Activated naive CD8-positive, alpha-beta T cell treated with anti-CD3 and anti-CD28 coated beads for 36 hours (primary cell): ENCODE measurements around the gene LPCAT3. TPM values are rescaled to one million over a fixed set of nuclear protein-coding genes. Genes with fewer than 3 reads are reported as not detected.
"Not testable (repeated sequence)": the region's sequence is repeated elsewhere in the genome, so short reads cannot be mapped to it uniquely, and the experiment has no call there.

Source experiments
- DNase-seq: peaks from one replicate; pipeline ENCODE4 v3.0.0; 2021
- H3K27ac Mint-ChIP-seq: one replicate; pipeline ENCODE4 v1.8.0; 2022; ENCODE audit warnings: mild to moderate bottlenecking, moderate library complexity, mixed read lengths
- H3K27me3 Mint-ChIP-seq: one replicate; pipeline ENCODE4 v1.8.0; 2022; ENCODE audit warnings: mild to moderate bottlenecking, mixed read lengths
- H3K36me3 Mint-ChIP-seq: one replicate; pipeline ENCODE4 v1.8.0; 2021; ENCODE audit warnings: mild to moderate bottlenecking, mixed read lengths
- H3K4me1 Mint-ChIP-seq: one replicate; pipeline ENCODE4 v1.8.0; 2021; ENCODE audit warnings: mixed read lengths
- H3K4me3 Mint-ChIP-seq: one replicate; pipeline ENCODE4 v1.8.0; 2022; ENCODE audit warnings: mild to moderate bottlenecking, moderate library complexity, mixed read lengths
- H3K9me3 Mint-ChIP-seq: one replicate; pipeline ENCODE4 v1.8.0; 2022; ENCODE audit warnings: mixed read lengths
- total RNA-seq, 2 experiments: library from RNA; stranded (reverse); gene quantifications; one replicate each; pipeline ENCODE4 v1.2.3, GENCODE V29; 2021

The LPCAT3 gene
- total RNA-seq, 2 experiments from 2014 or later: 23.3 to 23.8 TPM

GRCh38 chr12:7047306-7047705 is 29.0 kb upstream of the LPCAT3 start:
- Mint-ChIP-seq H3K9me3 (no peaks in the 10 kb centered on the region), H3K4me3 (no peak overlapping the region), H3K27me3 (no peaks in the 10 kb centered on the region), H3K36me3 (no peaks in the 10 kb centered on the region), H3K4me1 (peaks cover 10% of the 10 kb centered on the region), H3K27ac (peak overlapping the region; percentile 64)
- DNase-seq: no peak

GRCh38 chr12:7046383-7047105 is 28.3 kb upstream of the LPCAT3 start:
- H3K36me3 Mint-ChIP-seq: no peaks in the 10 kb centered on the region
- H3K9me3 Mint-ChIP-seq: no peaks in the 10 kb centered on the region
- H3K4me3 Mint-ChIP-seq: no peak overlapping the region
- H3K4me1 Mint-ChIP-seq: peaks cover 10% of the 10 kb centered on the region
- no peaks in the 10 kb centered on the region for H3K27me3 Mint-ChIP-seq
- no peak for DNase-seq
- no peak overlapping the region for H3K27ac Mint-ChIP-seq

DNA sequence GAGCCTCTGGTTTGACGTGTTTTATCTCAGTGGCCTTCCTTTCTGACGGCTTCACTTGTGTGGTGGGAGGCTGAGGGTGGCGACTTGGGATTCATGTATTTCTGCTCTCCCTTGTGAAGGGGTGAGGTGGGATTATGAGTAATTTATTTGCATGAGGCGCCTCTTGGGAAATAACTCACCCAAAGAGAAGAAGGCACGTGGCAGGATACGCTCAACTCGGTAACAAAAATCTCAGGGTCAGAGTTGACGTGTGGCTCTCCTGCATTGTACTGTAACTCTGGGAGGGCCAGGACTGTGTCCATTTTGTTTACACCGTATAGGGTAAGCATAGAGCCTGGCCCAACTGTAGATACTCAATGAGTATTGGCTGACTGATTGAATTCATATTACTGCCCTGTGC is 27.6 kb upstream of the LPCAT3 start:
- DNase-seq: no peak
- Mint-ChIP-seq H3K9me3 (no peaks in the 10 kb centered on the region), H3K36me3 (no peaks in the 10 kb centered on the region), H3K27ac (no peak overlapping the region), H3K27me3 (no peaks in the 10 kb centered on the region), H3K4me1 (peaks cover 10% of the 10 kb centered on the region), H3K4me3 (no peak overlapping the region)

GRCh38 chr12:7042842-7043241 is 24.6 kb upstream of the LPCAT3 start:
- H3K27me3 Mint-ChIP-seq: no peaks in the 10 kb centered on the region
- peaks cover 10% of the 10 kb centered on the region for H3K4me1 Mint-ChIP-seq
- no peaks in the 10 kb centered on the region for H3K36me3 Mint-ChIP-seq
- no peak overlapping the region for H3K4me3 Mint-ChIP-seq
- H3K9me3 Mint-ChIP-seq: no peaks in the 10 kb centered on the region
- H3K27ac Mint-ChIP-seq: no peak overlapping the region
- DNase-seq: no peak

GRCh38 chr12:7039403-7039802 is 21.1 kb upstream of the LPCAT3 start:
- no peak overlapping the region for H3K4me3 Mint-ChIP-seq
- H3K27me3 Mint-ChIP-seq: no peaks in the 10 kb centered on the region
- H3K4me1 Mint-ChIP-seq: no peaks in the 10 kb centered on the region
- no peak for DNase-seq
- H3K36me3 Mint-ChIP-seq: no peaks in the 10 kb centered on the region
- H3K27ac Mint-ChIP-seq: no peak overlapping the region
- no peaks in the 10 kb centered on the region for H3K9me3 Mint-ChIP-seq

DNA sequence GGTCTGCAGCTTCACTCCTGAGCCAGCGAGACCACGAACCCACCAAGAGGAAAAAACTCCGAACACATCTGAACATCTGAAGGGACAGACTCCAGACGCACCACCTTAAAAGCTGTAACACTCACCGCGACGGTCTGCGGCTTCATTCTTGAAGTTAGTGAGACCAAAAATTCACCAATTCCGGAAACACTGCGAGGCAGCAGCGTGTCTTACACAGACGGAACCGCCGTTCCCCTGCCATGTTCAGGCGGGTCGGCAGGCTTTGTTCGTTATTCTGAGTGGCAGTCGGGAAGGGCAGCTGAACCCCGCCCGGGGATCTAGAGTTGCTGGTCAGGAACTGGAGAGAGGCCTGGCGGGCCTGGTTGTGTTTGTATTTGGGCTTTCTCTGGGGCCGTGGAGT is 20.3 kb upstream of the LPCAT3 start:
- no peak overlapping the region for H3K27ac Mint-ChIP-seq
- DNase-seq: no peak
- H3K4me1 Mint-ChIP-seq: no peaks in the 10 kb centered on the region
- H3K9me3 Mint-ChIP-seq: no peaks in the 10 kb centered on the region
- H3K27me3 Mint-ChIP-seq: no peaks in the 10 kb centered on the region
- H3K4me3 Mint-ChIP-seq: no peak overlapping the region
- no peaks in the 10 kb centered on the region for H3K36me3 Mint-ChIP-seq

DNA sequence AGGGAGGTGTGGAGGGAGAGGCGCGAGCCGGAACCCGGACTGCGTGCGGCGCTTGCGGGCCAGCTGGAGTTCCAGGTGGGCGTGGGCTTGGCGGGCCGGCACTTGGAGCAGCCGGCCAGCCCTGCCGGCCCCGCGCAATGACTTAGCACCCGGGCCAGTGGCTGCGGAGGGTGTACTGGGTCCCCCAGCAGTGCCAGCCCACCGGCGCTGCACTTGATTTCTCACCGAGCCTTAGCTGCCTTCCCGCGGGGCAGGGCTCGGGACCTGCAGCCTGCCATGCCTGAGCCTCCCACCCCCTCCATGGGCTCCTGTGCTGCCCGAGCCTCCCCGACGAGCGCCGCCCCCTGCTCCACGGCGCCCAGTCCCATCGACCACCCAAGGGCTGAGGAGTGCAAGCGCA is 19.1 kb upstream of the LPCAT3 start:
- not testable (repeated sequence) for H3K27me3 Mint-ChIP-seq, H3K27ac Mint-ChIP-seq, DNase-seq, H3K4me3 Mint-ChIP-seq, H3K9me3 Mint-ChIP-seq, H3K4me1 Mint-ChIP-seq, H3K36me3 Mint-ChIP-seq

DNA sequence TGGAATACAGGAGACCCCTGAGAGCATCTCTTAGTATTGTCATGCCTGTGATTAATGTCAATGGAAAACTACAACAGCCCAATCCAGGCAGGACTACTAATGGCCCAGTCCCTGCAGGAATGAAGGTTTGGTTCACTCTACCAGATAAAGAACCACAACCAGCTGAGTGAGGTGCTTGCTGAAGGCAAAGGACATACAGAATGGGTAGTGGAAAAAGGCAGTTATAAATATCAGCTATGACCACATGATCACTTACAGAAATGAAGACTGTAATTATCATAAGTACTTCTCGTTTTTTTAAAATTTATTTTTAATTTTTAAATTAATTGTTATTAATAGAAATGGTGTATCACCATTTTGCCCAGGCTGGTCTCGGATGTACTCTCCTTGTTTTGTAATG is 17.2 kb upstream of the LPCAT3 start:
- Mint-ChIP-seq H3K36me3 (no peaks in the 10 kb centered on the region), H3K27ac (no peak overlapping the region), H3K4me1 (no peaks in the 10 kb centered on the region), H3K9me3 (no peaks in the 10 kb centered on the region), H3K27me3 (no peaks in the 10 kb centered on the region), H3K4me3 (no peak overlapping the region)
- no peak for DNase-seq

GRCh38 chr12:7034464-7034863 is 16.2 kb upstream of the LPCAT3 start:
- no peak for DNase-seq
- H3K4me3 Mint-ChIP-seq: no peak overlapping the region
- no peaks in the 10 kb centered on the region for H3K27me3 Mint-ChIP-seq
- H3K4me1 Mint-ChIP-seq: no peaks in the 10 kb centered on the region
- no peaks in the 10 kb centered on the region for H3K9me3 Mint-ChIP-seq
- H3K36me3 Mint-ChIP-seq: no peaks in the 10 kb centered on the region
- no peak overlapping the region for H3K27ac Mint-ChIP-seq

DNA sequence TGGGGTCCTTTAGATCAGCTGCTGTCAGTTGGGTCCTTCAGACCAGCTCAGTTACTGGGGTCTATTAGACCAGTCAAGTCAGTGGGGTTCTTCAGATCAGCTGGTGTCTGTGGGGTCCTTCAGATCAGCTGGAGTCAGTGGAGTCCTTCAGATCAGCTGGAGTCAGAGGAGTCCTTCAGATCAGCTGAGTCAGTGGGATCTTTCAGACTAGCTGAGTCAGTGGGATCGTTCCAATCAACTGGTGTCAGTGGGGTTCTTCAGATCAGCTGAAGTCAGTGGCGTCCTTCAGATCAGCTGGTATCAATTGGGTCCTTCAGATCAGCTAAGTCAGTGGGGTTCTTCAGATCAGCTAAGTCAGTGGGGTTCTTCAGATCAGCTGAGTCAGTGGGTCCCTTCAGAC is 14.7 kb upstream of the LPCAT3 start:
- no peaks in the 10 kb centered on the region for H3K4me1 Mint-ChIP-seq
- no peaks in the 10 kb centered on the region for H3K9me3 Mint-ChIP-seq
- no peak overlapping the region for H3K4me3 Mint-ChIP-seq
- DNase-seq: no peak
- H3K27me3 Mint-ChIP-seq: no peaks in the 10 kb centered on the region
- H3K27ac Mint-ChIP-seq: no peak overlapping the region
- H3K36me3 Mint-ChIP-seq: no peaks in the 10 kb centered on the region

DNA sequence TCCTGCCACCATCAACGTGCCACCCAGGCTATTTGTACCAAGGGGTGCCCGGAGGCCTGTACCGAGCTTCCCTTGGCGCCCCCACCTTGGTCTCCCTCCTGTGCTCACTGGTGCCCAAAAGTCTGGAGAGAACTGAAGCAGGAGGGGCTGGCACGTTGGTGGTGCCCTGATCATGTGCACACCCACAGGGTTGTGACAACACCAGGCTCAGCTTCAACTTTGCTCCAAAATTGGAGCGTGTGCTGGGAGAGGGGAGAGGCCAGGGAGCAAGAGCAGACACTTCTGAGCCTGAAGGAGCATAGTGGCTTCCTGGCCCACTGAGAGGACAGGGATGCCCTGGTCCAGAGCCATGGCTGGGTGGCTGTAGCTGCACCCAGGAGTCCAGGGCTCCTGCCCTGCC is 13.0 kb upstream of the LPCAT3 start:
- Mint-ChIP-seq H3K27ac (no peak overlapping the region), H3K27me3 (no peaks in the 10 kb centered on the region), H3K9me3 (no peaks in the 10 kb centered on the region), H3K4me1 (no peaks in the 10 kb centered on the region), H3K36me3 (no peaks in the 10 kb centered on the region), H3K4me3 (no peak overlapping the region)
- no peak for DNase-seq

GRCh38 chr12:7026854-7027253 is 8.6 kb upstream of the LPCAT3 start:
- no peaks in the 10 kb centered on the region for H3K9me3 Mint-ChIP-seq
- no peak overlapping the region for H3K4me3 Mint-ChIP-seq
- no peaks in the 10 kb centered on the region for H3K36me3 Mint-ChIP-seq
- no peaks in the 10 kb centered on the region for H3K27me3 Mint-ChIP-seq
- H3K4me1 Mint-ChIP-seq: no peaks in the 10 kb centered on the region
- H3K27ac Mint-ChIP-seq: no peak overlapping the region
- no peak for DNase-seq

- no peak overlapping the region for H3K27ac Mint-ChIP-seq
- no peaks in the 10 kb centered on the region for H3K36me3 Mint-ChIP-seq
- H3K27me3 Mint-ChIP-seq: no peaks in the 10 kb centered on the region
- no peaks in the 10 kb centered on the region for H3K9me3 Mint-ChIP-seq
- H3K4me1 Mint-ChIP-seq: peaks cover 7% of the 10 kb centered on the region
- no peak overlapping the region for H3K4me3 Mint-ChIP-seq
- DNase-seq: no peak
Measured at GRCh38 chr12:7023114-7023513, 4.8 kb upstream of the LPCAT3 start.

DNA sequence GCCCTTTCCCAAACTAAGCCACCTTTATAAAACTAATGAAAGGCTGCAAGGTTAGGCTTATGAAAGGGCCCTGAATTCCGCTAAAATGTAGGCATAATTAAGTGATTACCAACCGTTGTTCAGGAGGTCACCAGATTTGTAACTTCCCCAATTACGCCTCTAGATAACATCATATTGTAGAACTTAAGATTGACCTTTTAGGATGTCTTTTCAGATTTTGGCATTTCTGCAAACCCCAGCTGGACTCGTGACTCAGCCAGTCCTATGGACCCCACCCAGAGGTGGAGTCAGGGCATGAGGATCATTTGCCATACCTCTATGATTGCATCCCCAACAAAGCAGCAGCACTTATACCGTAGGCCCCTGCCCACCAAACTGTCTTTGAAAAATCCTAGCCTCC is 3.7 kb upstream of the LPCAT3 start:
- no peak for DNase-seq
- H3K27ac Mint-ChIP-seq: no peak overlapping the region
- peaks cover 2% of the 10 kb centered on the region for H3K36me3 Mint-ChIP-seq

GRCh38 chr12:7019043-7019569 is 830 bp upstream of the LPCAT3 start:
- H3K9me3 Mint-ChIP-seq: no peaks in the 10 kb centered on the region
- no peaks in the 10 kb centered on the region for H3K27me3 Mint-ChIP-seq
- peak overlapping the region; percentile 89 for H3K27ac Mint-ChIP-seq
- peaks cover 9% of the 10 kb centered on the region for H3K36me3 Mint-ChIP-seq
- H3K4me3 Mint-ChIP-seq: peak overlapping the region; percentile 93
- H3K4me1 Mint-ChIP-seq: peaks cover 27% of the 10 kb centered on the region
- DNase-seq: no peak

More for the DNA sequence above, 3.7 kb upstream of the LPCAT3 start:
- Mint-ChIP-seq H3K4me3 (no peak overlapping the region), H3K4me1 (peaks cover 13% of the 10 kb centered on the region), H3K9me3 (no peaks in the 10 kb centered on the region), H3K27me3 (no peaks in the 10 kb centered on the region)

DNA sequence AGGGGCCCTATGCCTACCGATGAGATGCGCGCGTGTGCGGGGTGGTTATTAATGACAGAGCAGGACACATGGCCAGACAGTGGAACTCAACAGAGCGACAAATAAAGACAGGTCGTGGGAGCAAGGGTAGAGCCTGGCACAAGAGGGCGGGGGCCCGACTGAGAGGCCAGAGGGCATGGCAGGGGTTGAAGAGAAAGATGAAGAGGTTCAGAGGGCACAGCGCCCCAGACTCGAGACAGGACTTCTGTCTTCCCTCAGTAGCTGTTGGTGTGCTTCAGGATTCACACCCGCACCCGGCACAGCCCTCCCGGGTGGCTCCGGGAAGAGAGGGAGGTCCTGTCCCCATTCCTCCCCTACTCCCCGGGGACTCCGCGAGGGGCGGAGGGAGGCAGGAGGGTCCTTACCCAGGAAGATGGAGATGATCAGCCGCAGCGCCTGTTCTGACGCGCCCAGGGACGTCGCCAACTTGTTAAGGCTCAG is 366 bp downstream of the LPCAT3 start:
- Mint-ChIP-seq H3K4me1 (peaks cover 32% of the 10 kb centered on the region), H3K4me3 (peak overlapping the region; percentile 93), H3K27ac (peak overlapping the region; percentile 89), H3K9me3 (no peaks in the 10 kb centered on the region), H3K27me3 (no peaks in the 10 kb centered on the region), H3K36me3 (peaks cover 9% of the 10 kb centered on the region)
- DNase-seq: no peak
